Transverse colon (tissue), 4 donors: Measurements from ENCODE around the gene ACAP2. TPM values are rescaled to one million over a fixed set of nuclear protein-coding genes. Genes with fewer than 3 reads are reported as not detected.
"Not testable (repeated sequence)": the region's sequence is repeated elsewhere in the genome, so short reads cannot be mapped to it uniquely, and the experiment has no call there.

Source experiments
- DNase-seq: peaks from one replicate; pipeline ENCODE4 v3.0.0-alpha.2; 2019
- H3K27ac ChIP-seq, 4 donors: fragments of 200-600 bp; sonication (generic); 2 replicates each; pipeline ENCODE4 v1.5.1; 2016 to 2018; ENCODE audit warnings: inconsistent platforms in 4 of 4
- H3K27me3 ChIP-seq: fragments of 200-600 bp; sonication (generic); 2 replicates; pipeline ENCODE4 v1.5.1; 2017; ENCODE audit warnings: inconsistent platforms
- H3K36me3 ChIP-seq, 4 donors: fragments of 200-600 bp; sonication (generic); 2 replicates each; pipeline ENCODE4 v1.5.1; 2017 to 2019; ENCODE audit warnings: inconsistent platforms in 4 of 4
- H3K4me1 ChIP-seq, 4 donors: fragments of 200-600 bp; sonication (generic); 2 replicates each; pipeline ENCODE4 v1.5.1; 2017 to 2020; ENCODE audit warnings: inconsistent platforms in 4 of 4
- H3K4me3 ChIP-seq, 4 donors: fragments of 200-600 bp; sonication (generic); 1 replicate in 1 of 4; 2 replicates in 3 of 4; pipeline versions ENCODE4 v1.5.1 to v1.6.1; 2017 to 2019; ENCODE audit warnings: inconsistent platforms in 4 of 4
- H3K9me3 ChIP-seq, 2 donors: fragments of 200-600 bp; sonication (generic); 2 replicates each; pipeline ENCODE4 v1.5.1; 2017 to 2019; ENCODE audit warnings: inconsistent platforms in 2 of 2
- CTCF ChIP-seq, 5 experiments: fragments of 200-600 bp in 3 of 5; fragments of 450-650 bp in 2 of 5; sonication (generic) in 3 of 5; IDR thresholded peaks; 1 replicate in 2 of 5; 2 replicates in 3 of 5; pipeline ENCODE4 v1.5.1; 2016 to 2017; ENCODE audit warnings: antibody characterized with exemption in 5 of 5, inconsistent platforms in 3 of 5, mild to moderate bottlenecking in 2 of 5, moderate library complexity in 1 of 5
- EP300 ChIP-seq: sonication (generic); formaldehyde crosslinking; IDR thresholded peaks from one replicate; pipeline ENCODE4 v1.6.1; 2017; ENCODE audit warnings: antibody characterized with exemption, low read depth
- POLR2A ChIP-seq: fragments of 450-650 bp; IDR thresholded peaks from one replicate; pipeline ENCODE4 v1.6.1; 2016; ENCODE audit warnings: antibody characterized with exemption, mild to moderate bottlenecking, moderate library complexity
- POLR2AphosphoS5 ChIP-seq, 3 donors: sonication (generic); formaldehyde crosslinking; IDR thresholded peaks; one replicate each; pipeline ENCODE4 v1.6.1; 2016; ENCODE audit warnings: antibody characterized with exemption in 3 of 3
- WGBS, 2 donors: methylation state at CpG; one replicate each; pipeline ENCODE4 v1.1.5; 2018; ENCODE audit warnings: low coverage in 1 of 2; 5-methylcytosine and 5-hydroxymethylcytosine counted together
- in situ Hi-C, 4 donors: fragments of 200-750 bp; cut with MboI; loops; one replicate each; pipeline versions ENCODE4 v1.15.0 to v1.15.1; 2017; ENCODE audit warnings: low sequenced_read_pairs in 3 of 4, low pct_ligation_motif_present in 1 of 4, low pct_unique_long_range_greater_than_20kb in 1 of 4
- intact Hi-C: fragments of 100-400 bp; cut with DNase I; formaldehyde crosslinking; loops from one replicate; pipeline ENCODE4 v1.15.1; 2023; ENCODE audit warnings: low total_unique reads
- total RNA-seq, 4 donors: library from RNA; depleted of rRNA; stranded (reverse); fragments of >200 nt; gene quantifications; one replicate each; pipeline ENCODE4 v1.1.0, GENCODE V29; 2016

The ACAP2 gene
- total RNA-seq, 4 donors from 2014 or later = 17.3 to 97.5 (median 64.6) TPM

- no peak overlapping the region for H3K4me3 ChIP-seq
- H3K27ac ChIP-seq = no peak overlapping the region
- H3K4me1 ChIP-seq = peaks cover 8 to 18% (median 15%) of the 10 kb centered on the region in 4 donors
- intact Hi-C loops (no loop called here), in situ Hi-C loops (loop anchor here in 1 of 4 donors (25.0 kb wide), 1 partner anchor 224 kb away; no protein-coding TSS in a partner anchor)
- H3K36me3 ChIP-seq = no peaks in the 10 kb centered on the region
- H3K9me3 ChIP-seq = no peaks in the 10 kb centered on the region
- no peak for DNase-seq
- no peak for TF ChIP-seq POLR2AphosphoS5 (IDR thresholded peaks at IDR 0.05)
- TF ChIP-seq EP300 = no peak
- WGBS, 2 donors = 99 to 100% methylated on average over 2 to 5 of the region's 5 CpGs
- H3K27me3 ChIP-seq = no peaks in the 10 kb centered on the region
Measured at GRCh38 chr3:195236076-195236798, 206.6 kb downstream of the ACAP2 start.

GRCh38 chr3:195230244-195230643 lies 212.6 kb downstream of the ACAP2 start:
- intact Hi-C loops (no loop called here), in situ Hi-C loops (loop anchor here in 1 of 4 donors (25.0 kb wide), 1 partner anchor 218 kb away; no protein-coding TSS in a partner anchor)
- Histone ChIP-seq H3K9me3 (no peaks in the 10 kb centered on the region), H3K27me3 (no peaks in the 10 kb centered on the region), H3K4me1 (no peaks in the 10 kb centered on the region), H3K36me3 (no peaks in the 10 kb centered on the region), H3K27ac (no peak overlapping the region), H3K4me3 (no peak overlapping the region)
- TF ChIP-seq POLR2A (no peak), POLR2AphosphoS5 (IDR thresholded peaks at IDR 0.05) (peak in 2 of 3 donors; percentile 33 to 76), EP300 (no peak), CTCF (IDR thresholded peaks at IDR 0.05) (no peak)
- WGBS, 2 donors = 75 to 87% methylated on average over 1 of the region's 1 CpG
- DNase-seq = no peak

- H3K27ac ChIP-seq, H3K36me3 ChIP-seq, DNase-seq, H3K9me3 ChIP-seq, H3K4me3 ChIP-seq, intact Hi-C loops, H3K4me1 ChIP-seq, H3K27me3 ChIP-seq: not testable (repeated sequence)
- in situ Hi-C loops = loop anchor here in 1 of 4 donors (25.0 kb wide), 1 partner anchor 217 kb away; no protein-coding TSS in a partner anchor
- WGBS, 2 donors = 98 to 100% methylated on average over 3 to 5 of the region's 5 CpGs
Measured at GRCh38 chr3:195228886-195229285, 213.9 kb downstream of the ACAP2 start.

GRCh38 chr3:195227871-195228270 lies 214.9 kb downstream of the ACAP2 start:
- H3K9me3 ChIP-seq = no peaks in the 10 kb centered on the region
- no peaks in the 10 kb centered on the region for H3K36me3 ChIP-seq
- no peak for DNase-seq
- no peaks in the 10 kb centered on the region for H3K27me3 ChIP-seq
- H3K27ac ChIP-seq = no peak overlapping the region
- 93 to 100% methylated on average over 3 to 6 of the region's 6 CpGs for WGBS, 2 donors
- H3K4me1 ChIP-seq = peaks cover 0 to 17% (median 16%) of the 10 kb centered on the region in 4 donors
- intact Hi-C loops = loop anchor here (2.0 kb wide), 1 partner anchor 73 kb away; no protein-coding TSS in a partner anchor
- TF ChIP-seq POLR2A (no peak), CTCF (IDR thresholded peaks at IDR 0.05) (no peak), EP300 (no peak), POLR2AphosphoS5 (IDR thresholded peaks at IDR 0.05) (no peak)
- in situ Hi-C loops = loop anchor here in 1 of 4 donors (25.0 kb wide), 1 partner anchor 216 kb away; no protein-coding TSS in a partner anchor
- H3K4me3 ChIP-seq = no peak overlapping the region

- Histone ChIP-seq H3K9me3 (no peaks in the 10 kb centered on the region), H3K27me3 (no peaks in the 10 kb centered on the region), H3K4me3 (no peak overlapping the region), H3K27ac (no peak overlapping the region), H3K36me3 (no peaks in the 10 kb centered on the region), H3K4me1 (peaks cover 0 to 24% (median 19%) of the 10 kb centered on the region in 4 donors)
- no peak for DNase-seq
- intact Hi-C loops = loop anchor here (2.0 kb wide), 1 partner anchor 72 kb away; no protein-coding TSS in a partner anchor
- peak in 1 of 5 experiments; percentile 10 for TF ChIP-seq CTCF (IDR thresholded peaks at IDR 0.05)
- no peak for TF ChIP-seq POLR2A
- in situ Hi-C loops = loop anchor here in 1 of 4 donors (25.0 kb wide), 1 partner anchor 215 kb away; no protein-coding TSS in a partner anchor
- 79% methylated on average over 9 of the region's 9 CpGs; no CpG with 5 or more reads in 1 of the 2 donors for WGBS, 2 donors
Measured at GRCh38 chr3:195226900-195227447, 215.8 kb downstream of the ACAP2 start.
